K562 (cell line): Measurements from ENCODE around the gene LRP10.
A peak's percentile ranks its signal among the peaks of the same experiment; 100 is the strongest.

ENCODE experiments used
- ARID3A ChIP-seq: IDR thresholded peaks from 2 replicates; pipeline ENCODE4 v1.6.1; 2012; ENCODE audit warnings: low read depth, low read length, improper control_type of control experiment, borderline replicate concordance
- ATF4 ChIP-seq: fragments of 450-650 bp; formaldehyde crosslinking; IDR thresholded peaks from 2 replicates; pipeline ENCODE4 v1.4.0; 2022; ENCODE audit warnings: mild to moderate bottlenecking, moderate library complexity
- CHAMP1 ChIP-seq: fragments of 450-650 bp; IDR thresholded peaks from 2 replicates; pipeline ENCODE4 v1.6.1; 2016; ENCODE audit warnings: mild to moderate bottlenecking
- CTCF ChIP-seq, 3 experiments: IDR thresholded peaks in 2 of 3; conservative IDR thresholded peaks in 1 of 3; 2 replicates each; pipeline ENCODE4 v1.5.1; 2011 to 2012; ENCODE audit warnings: low read length in 3 of 3, mild to moderate bottlenecking in 3 of 3, control low read depth in 2 of 3, improper control_type of control experiment in 1 of 3, inconsistent platforms in 1 of 3, low read depth in 1 of 3, mixed read lengths in 1 of 3, moderate library complexity in 1 of 3; ENCODE audit not compliant: insufficient read depth in 2 of 3
- GABPA ChIP-seq: fragments of 200-800 bp; sonication (Bioruptor generic); conservative IDR thresholded peaks from 2 replicates; pipeline ENCODE4 v1.6.1; 2016; ENCODE audit warnings: low read depth, missing genetic modification characterization, missing compliant biosample characterization
- HDGF ChIP-seq: fragments of 450-650 bp; IDR thresholded peaks from 2 replicates; pipeline ENCODE4 v1.6.1; 2016
- HINFP ChIP-seq: fragments of 450-650 bp; conservative IDR thresholded peaks from 2 replicates; pipeline ENCODE4 v1.6.1; 2016; ENCODE audit warnings: missing genetic modification characterization, low read depth, mild to moderate bottlenecking, control low read depth, missing compliant biosample characterization
- KDM2B ChIP-seq: fragments of 250-450 bp; sonication (Bioruptor Pico); IDR thresholded peaks from 2 replicates; pipeline ENCODE4 v1.8.0; 2021; ENCODE audit warnings: mild to moderate bottlenecking, moderate library complexity
- KLF10 ChIP-seq: fragments of 250-450 bp; sonication (Bioruptor Pico); IDR thresholded peaks from 2 replicates; pipeline ENCODE4 v1.6.1; 2021; ENCODE audit warnings: matching md5 sums
- PATZ1 ChIP-seq: fragments of 250-450 bp; sonication (Bioruptor Pico); IDR thresholded peaks from 2 replicates; pipeline ENCODE4 v1.5.0; 2020; ENCODE audit warnings: mild to moderate bottlenecking, borderline replicate concordance
- RBBP5 ChIP-seq: fragments of 200-600 bp; sonication (generic); IDR thresholded peaks from 2 replicates; pipeline ENCODE4 v1.6.1; 2012; ENCODE audit warnings: borderline replicate concordance, mild to moderate bottlenecking, low read length, control low read depth, inconsistent platforms; ENCODE audit not compliant: insufficient read depth, poor library complexity, severe bottlenecking

GRCh38 chr14:22886500-22887259 lies 15.1 kb downstream of the LRP10 start:
- peak in 2 of 3 experiments; percentile 36 to 41; a peak in 4 of 6 replicates for TF ChIP-seq CTCF (IDR thresholded peaks at IDR 0.05 in 2 of 3, conservative IDR thresholded peaks at IDR 0.05 in 1 of 3; ENCODE audit: insufficient read depth in 2 of 3, low read depth in 1 of 3, low read length in 3 of 3)
- TF ChIP-seq ARID3A = no peak
- TF ChIP-seq CHAMP1 = no peak
- TF ChIP-seq KLF10 = no peak
- TF ChIP-seq RBBP5 = peak; percentile 47
- TF ChIP-seq KDM2B (CRISPR knock-in tag) = no peak
- TF ChIP-seq HINFP (tag) = no peak
- no peak for TF ChIP-seq ATF4 (CRISPR knock-in tag)
- TF ChIP-seq GABPA (tag) = peak; percentile 35
- TF ChIP-seq HDGF = no peak
- no peak for TF ChIP-seq PATZ1 (CRISPR knock-in tag)
